Stimulated activated CD8-positive, alpha-beta memory T cell treated with anti-CD3 and anti-CD28 coated beads, Interleukin-2, amount 100 ng/mL, for 1 hour (primary cell): ENCODE measurements around the gene ADAMTSL5.
A peak's percentile ranks its signal among the peaks of the same experiment; 100 is the strongest.

ENCODE experiments used
- DNase-seq, 2 donors: peaks; one replicate each; pipeline ENCODE4 v3.0.0-alpha.2; 2020; ENCODE audit warnings: low read depth in 2 of 2

The ADAMTSL5 gene

GRCh38 chr19:1495799-1496713 is 16.8 kb downstream of the ADAMTSL5 start:
- no peak for DNase-seq

GRCh38 chr19:1495051-1495798 is 17.6 kb downstream of the ADAMTSL5 start:
- no peak for DNase-seq

GRCh38 chr19:1494115-1494815 is 18.6 kb downstream of the ADAMTSL5 start:
- DNase-seq = no peak

- no peak for DNase-seq
Measured at GRCh38 chr19:1492474-1493006, 20.3 kb downstream of the ADAMTSL5 start.

GRCh38 chr19:1491849-1492170 is 21.0 kb downstream of the ADAMTSL5 start:
- no peak for DNase-seq

- DNase-seq = no peak
Measured at GRCh38 chr19:1491114-1491848, 21.5 kb downstream of the ADAMTSL5 start, which contains the start of gene REEP6. REEP6 (plus strand) TSS chr19:1491181; CDS start chr19:1491270, 89 bp downstream.

GRCh38 chr19:1490311-1491113 is 22.3 kb downstream of the ADAMTSL5 start, which contains the start of gene PCSK4:
PCSK4 (minus strand) TSS chr19:1490350; CDS start chr19:1490346, 4 bp downstream.
- DNase-seq = peak; percentile 94 to 97

- DNase-seq = no peak
Measured at GRCh38 chr19:1489463-1490310, 23.1 kb downstream of the ADAMTSL5 start.

- no peak for DNase-seq
Measured at GRCh38 chr19:1488282-1488601, 24.6 kb downstream of the ADAMTSL5 start.

- DNase-seq = no peak
Measured at GRCh38 chr19:1487576-1488281, 25.1 kb downstream of the ADAMTSL5 start.

GRCh38 chr19:1486720-1487575 is 25.9 kb downstream of the ADAMTSL5 start:
- no peak for DNase-seq

GRCh38 chr19:1483979-1484428 is 28.8 kb downstream of the ADAMTSL5 start:
- DNase-seq = no peak

- no peak for DNase-seq
Measured at GRCh38 chr19:1483131-1483978, 29.5 kb downstream of the ADAMTSL5 start.

- DNase-seq = no peak
Measured at GRCh38 chr19:1482361-1483130, 30.3 kb downstream of the ADAMTSL5 start.

- DNase-seq = no peak
Measured at GRCh38 chr19:1481893-1482360, 30.9 kb downstream of the ADAMTSL5 start.
